H9 (cell line): ENCODE results near the gene FAM200A. TPM values are rescaled to one million over a fixed set of nuclear protein-coding genes. Genes with fewer than 3 reads are reported as not detected.

Experiments
- DNase-seq: peaks from one replicate; pipeline ENCODE4 v3.0.0-alpha.2; 2017
- H2AFZ ChIP-seq: one replicate; pipeline ENCODE4 v1.6.1; 2013; ENCODE audit warnings: mild to moderate bottlenecking, low read length, control low read depth, moderate library complexity
- H2AK5ac ChIP-seq: 2 replicates; pipeline ENCODE4 v1.6.1; 2013; ENCODE audit warnings: low read length, control low read depth, mixed read lengths; ENCODE audit not compliant: insufficient read length
- H2BK120ac ChIP-seq: one replicate; pipeline ENCODE4 v1.6.1; 2013; ENCODE audit warnings: low read depth, mild to moderate bottlenecking, low read length, control low read depth, inconsistent platforms; ENCODE audit not compliant: poor library complexity, severe bottlenecking
- H2BK12ac ChIP-seq: 2 replicates; pipeline ENCODE4 v1.6.1; 2013; ENCODE audit warnings: low read length, control low read depth, mixed read lengths, low read depth; ENCODE audit not compliant: insufficient read length
- H2BK15ac ChIP-seq: 2 replicates; pipeline ENCODE4 v1.6.1; 2013; ENCODE audit warnings: low read depth, low read length, control low read depth
- H2BK20ac ChIP-seq: one replicate; pipeline ENCODE4 v1.6.1; 2013; ENCODE audit warnings: low read depth, mild to moderate bottlenecking, low read length, control low read depth, inconsistent platforms; ENCODE audit not compliant: poor library complexity, severe bottlenecking
- H2BK5ac ChIP-seq: 2 replicates; pipeline ENCODE4 v1.6.1; 2013; ENCODE audit warnings: low read length, control low read depth, mixed read lengths; ENCODE audit not compliant: insufficient read length
- H3K14ac ChIP-seq: 2 replicates; pipeline ENCODE4 v1.6.1; 2013; ENCODE audit warnings: low read length, control low read depth; ENCODE audit not compliant: insufficient read depth
- H3K18ac ChIP-seq: 2 replicates; pipeline ENCODE4 v1.6.1; 2013; ENCODE audit warnings: low read depth, mild to moderate bottlenecking, mixed read lengths, low read length, control low read depth; ENCODE audit not compliant: insufficient read length
- H3K23ac ChIP-seq: 2 replicates; pipeline ENCODE4 v1.6.1; 2013; ENCODE audit warnings: low read length, control low read depth, mixed read lengths, low read depth; ENCODE audit not compliant: insufficient read length
- H3K23me2 ChIP-seq: 2 replicates; pipeline ENCODE4 v1.6.1; 2013; ENCODE audit warnings: low read depth, mild to moderate bottlenecking, mixed read lengths, low read length, control low read depth; ENCODE audit not compliant: insufficient read length, poor library complexity, severe bottlenecking
- H3K27ac ChIP-seq: 2 replicates; pipeline ENCODE4 v1.5.1; 2013; ENCODE audit warnings: low read length, control low read depth, mixed read lengths, low read depth; ENCODE audit not compliant: insufficient read length
- H3K27me3 ChIP-seq: 2 replicates; pipeline ENCODE4 v1.6.1; 2013; ENCODE audit warnings: low read length, control low read depth, inconsistent platforms; ENCODE audit not compliant: insufficient read depth
- H3K4ac ChIP-seq: 2 replicates; pipeline ENCODE4 v1.6.1; 2013; ENCODE audit warnings: low read depth, mild to moderate bottlenecking, control low read depth, inconsistent platforms, low read length, moderate library complexity
- H3K4me1 ChIP-seq: 2 replicates; pipeline ENCODE4 v1.6.1; 2013; ENCODE audit warnings: low read length, control low read depth, inconsistent platforms; ENCODE audit not compliant: insufficient read depth
- H3K4me2 ChIP-seq: 2 replicates; pipeline ENCODE4 v1.6.1; 2013; ENCODE audit warnings: low read length, control low read depth, mixed read lengths; ENCODE audit not compliant: insufficient read length, insufficient read depth
- H3K56ac ChIP-seq: 2 replicates; pipeline ENCODE4 v1.6.1; 2013; ENCODE audit warnings: low read depth, mild to moderate bottlenecking, mixed read lengths, low read length, control low read depth; ENCODE audit not compliant: insufficient read length
- H3K79me1 ChIP-seq: 2 replicates; pipeline ENCODE4 v1.6.1; 2013; ENCODE audit warnings: low read depth, mild to moderate bottlenecking, moderate library complexity, low read length, control low read depth, inconsistent platforms; ENCODE audit not compliant: insufficient read depth, poor library complexity, severe bottlenecking
- H3K79me2 ChIP-seq: 2 replicates; pipeline ENCODE4 v1.6.1; 2013; ENCODE audit warnings: low read length, control low read depth, inconsistent platforms; ENCODE audit not compliant: insufficient read depth
- H3K9ac ChIP-seq: 2 replicates; pipeline ENCODE4 v1.6.1; 2013; ENCODE audit warnings: low read length, control low read depth, mixed read lengths; ENCODE audit not compliant: insufficient read length; ENCODE audit errors: extremely low read depth
- H3K9me3 ChIP-seq: one replicate; pipeline ENCODE4 v1.6.1; 2013; ENCODE audit warnings: low read depth, low read length, inconsistent platforms; ENCODE audit not compliant: control insufficient read depth
- H3T11ph ChIP-seq: one replicate; pipeline ENCODE4 v1.6.1; 2013; ENCODE audit warnings: mild to moderate bottlenecking, low read length, control low read depth, inconsistent platforms
- H4K20me1 ChIP-seq: one replicate; pipeline ENCODE4 v1.6.1; 2013; ENCODE audit not compliant: control insufficient read depth, insufficient read length, insufficient read depth
- H4K5ac ChIP-seq: 2 replicates; pipeline ENCODE4 v1.6.1; 2013; ENCODE audit warnings: low read depth, mild to moderate bottlenecking, mixed read lengths, low read length, control low read depth; ENCODE audit not compliant: insufficient read length
- H4K8ac ChIP-seq: replicated peaks from 2 replicates; pipeline ENCODE4 v1.6.1; 2013; ENCODE audit warnings: low read length, control low read depth, mixed read lengths, low read depth; ENCODE audit not compliant: insufficient read length
- H4K91ac ChIP-seq: 2 replicates; pipeline ENCODE4 v1.6.1; 2013; ENCODE audit warnings: low read depth, mild to moderate bottlenecking, moderate library complexity, mixed read lengths, low read length, control low read depth; ENCODE audit not compliant: insufficient read length
- H3K27ac Mint-ChIP-seq, 3 experiments: 2 replicates in 2 of 3; 3 replicates in 1 of 3; pipeline ENCODE4 v1.8.0; 2020 to 2021; ENCODE audit warnings: mixed read lengths in 3 of 3, mild to moderate bottlenecking in 1 of 3, moderate library complexity in 1 of 3
- H3K27me3 Mint-ChIP-seq: 2 replicates; pipeline ENCODE4 v1.8.0; 2021; ENCODE audit warnings: low read depth, mild to moderate bottlenecking, moderate library complexity, mixed read lengths
- H3K36me3 Mint-ChIP-seq, 3 experiments: 2 replicates in 2 of 3; 3 replicates in 1 of 3; pipeline ENCODE4 v1.8.0; 2020 to 2021; ENCODE audit warnings: low read depth in 3 of 3, mixed read lengths in 3 of 3; ENCODE audit not compliant: insufficient read depth in 1 of 3
- H3K4me1 Mint-ChIP-seq, 2 experiments: 2 replicates each; pipeline ENCODE4 v1.8.0; 2020; ENCODE audit warnings: mixed read lengths in 2 of 2
- H3K4me3 Mint-ChIP-seq, 2 experiments: 2 replicates in 1 of 2; 3 replicates in 1 of 2; pipeline ENCODE4 v1.8.0; 2020 to 2021; ENCODE audit warnings: mild to moderate bottlenecking in 2 of 2, mixed read lengths in 2 of 2, moderate library complexity in 1 of 2
- H3K9me3 Mint-ChIP-seq, 2 experiments: 2 replicates in 1 of 2; 3 replicates in 1 of 2; pipeline ENCODE4 v1.8.0; 2020; ENCODE audit warnings: mild to moderate bottlenecking in 2 of 2, mixed read lengths in 2 of 2, moderate library complexity in 1 of 2
- WGBS: extraction: QIAGEN DNeasy Blood & Tissue Kit; methylation state at CpG from one replicate; pipeline ENCODE4 v1.1.7; 2013; ENCODE audit warnings: missing lambda C conversion rate, low lambda C conversion rate, mixed read lengths; ENCODE audit not compliant: insufficient read length; ENCODE audit errors: extremely low coverage; 5-methylcytosine and 5-hydroxymethylcytosine counted together
- total RNA-seq: library from RNA; stranded (reverse); gene quantifications from 2 replicates; pipeline ENCODE4 v1.2.1, GENCODE V29; 2021
- TF ChIP-seq, protein P1 (sequence below): fragments of 200-600 bp; sonication (generic); conservative IDR thresholded peaks from 3 replicates; pipeline ENCODE4 v1.8.0; 2021; ENCODE audit warnings: antibody characterized with exemption, mild to moderate bottlenecking

Gene FAM200A
- total RNA-seq, 1 experiment from 2014 or later, result 7.8 TPM

GRCh38 chr7:99573257-99573656 lies 21.3 kb upstream of the FAM200A start:
- Histone ChIP-seq H3K4ac (no peak overlapping the region), H3K79me2 (peaks cover 1% of the 10 kb centered on the region; the same call in 1 of the 2 replicates), H3K9me3 (no peaks in the 10 kb centered on the region), H3K27me3 (no peaks in the 10 kb centered on the region), H3K14ac (no peak overlapping the region), H3K23ac (no peak overlapping the region), H2BK20ac (no peak overlapping the region), H3K4me1 (peaks cover 2% of the 10 kb centered on the region; the same call in 1 of the 2 replicates), H3K4me2 (no peak overlapping the region), H2BK12ac (no peak overlapping the region), H3K27ac (no peak overlapping the region), H4K91ac (no peak overlapping the region), H2BK120ac (no peak overlapping the region), H3K79me1 (no peaks in the 10 kb centered on the region), H3T11ph (no peak overlapping the region), H4K8ac (no peak overlapping the region), H2AK5ac (no peak overlapping the region), H3K23me2 (no peaks in the 10 kb centered on the region), H3K9ac (no peak overlapping the region), H2BK15ac (no peak overlapping the region), H2AFZ (no peak overlapping the region), H3K18ac (no peak overlapping the region), H4K5ac (no peak overlapping the region), H2BK5ac (no peak overlapping the region), H4K20me1 (no peaks in the 10 kb centered on the region), H3K56ac (no peak overlapping the region)
- Mint-ChIP-seq H3K27ac (no peak overlapping the region), H3K4me3 (no peak overlapping the region), H3K36me3 (peaks cover 30 to 51% (median 46%) of the 10 kb centered on the region in 3 experiments; a peak in 6 of 7 replicates), H3K4me1 (peaks cover 18 to 27% of the 10 kb centered on the region in 2 experiments), H3K9me3 (no peaks in the 10 kb centered on the region), H3K27me3 (no peaks in the 10 kb centered on the region)
- TF ChIP-seq, protein P1, sequence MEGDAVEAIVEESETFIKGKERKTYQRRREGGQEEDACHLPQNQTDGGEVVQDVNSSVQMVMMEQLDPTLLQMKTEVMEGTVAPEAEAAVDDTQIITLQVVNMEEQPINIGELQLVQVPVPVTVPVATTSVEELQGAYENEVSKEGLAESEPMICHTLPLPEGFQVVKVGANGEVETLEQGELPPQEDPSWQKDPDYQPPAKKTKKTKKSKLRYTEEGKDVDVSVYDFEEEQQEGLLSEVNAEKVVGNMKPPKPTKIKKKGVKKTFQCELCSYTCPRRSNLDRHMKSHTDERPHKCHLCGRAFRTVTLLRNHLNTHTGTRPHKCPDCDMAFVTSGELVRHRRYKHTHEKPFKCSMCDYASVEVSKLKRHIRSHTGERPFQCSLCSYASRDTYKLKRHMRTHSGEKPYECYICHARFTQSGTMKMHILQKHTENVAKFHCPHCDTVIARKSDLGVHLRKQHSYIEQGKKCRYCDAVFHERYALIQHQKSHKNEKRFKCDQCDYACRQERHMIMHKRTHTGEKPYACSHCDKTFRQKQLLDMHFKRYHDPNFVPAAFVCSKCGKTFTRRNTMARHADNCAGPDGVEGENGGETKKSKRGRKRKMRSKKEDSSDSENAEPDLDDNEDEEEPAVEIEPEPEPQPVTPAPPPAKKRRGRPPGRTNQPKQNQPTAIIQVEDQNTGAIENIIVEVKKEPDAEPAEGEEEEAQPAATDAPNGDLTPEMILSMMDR, result no peak
- DNase-seq, result no peak
- no CpG with 5 or more reads among the region's 1 CpG for WGBS
